GM23338 (cell line): ENCODE results near the gene KCNB1. TPM values are rescaled to one million over a fixed set of nuclear protein-coding genes. Genes with fewer than 3 reads are reported as not detected.

Experiments used
- ATAC-seq: fragments of 200-7000 bp; cut with Tn5 transposase; 3 replicates; pipeline ENCODE4 v1.9.1; 2020
- DNase-seq: peaks from one replicate; pipeline ENCODE4 v3.0.0-alpha.2; 2015; ENCODE audit warnings: low spot score
- H2AFZ ChIP-seq: fragments of 200-600 bp; sonication (generic); 2 replicates; pipeline ENCODE4 v1.8.0; 2016; ENCODE audit warnings: antibody characterized with exemption, mild to moderate bottlenecking, moderate library complexity
- H3F3A ChIP-seq: fragments of 200-600 bp; sonication (generic); replicated peaks from 2 replicates; pipeline ENCODE4 v1.8.0; 2017; ENCODE audit warnings: antibody characterized with exemption, mixed run types, low read depth
- H3K27ac ChIP-seq: fragments of 200-600 bp; sonication (generic); 2 replicates; pipeline ENCODE4 v1.6.1; 2016; ENCODE audit warnings: low read depth
- H3K27me3 ChIP-seq: fragments of 200-600 bp; sonication (generic); 2 replicates; pipeline ENCODE4 v1.8.0; 2016; ENCODE audit warnings: mild to moderate bottlenecking, mixed run types, moderate library complexity; ENCODE audit not compliant: insufficient read depth
- H3K36me3 ChIP-seq: fragments of 200-600 bp; sonication (generic); 2 replicates; pipeline ENCODE4 v1.8.0; 2016; ENCODE audit warnings: mild to moderate bottlenecking; ENCODE audit not compliant: insufficient read depth
- H3K4me1 ChIP-seq: fragments of 200-600 bp; sonication (generic); 2 replicates; pipeline ENCODE4 v1.8.0; 2016; ENCODE audit warnings: mild to moderate bottlenecking, moderate library complexity; ENCODE audit not compliant: insufficient read depth
- H3K4me2 ChIP-seq: fragments of 200-600 bp; sonication (generic); 2 replicates; pipeline ENCODE4 v1.7.1; 2017; ENCODE audit warnings: mixed run types
- H3K4me3 ChIP-seq: fragments of 200-600 bp; sonication (generic); 2 replicates; pipeline ENCODE4 v1.6.1; 2016; ENCODE audit warnings: mixed run types
- H3K79me2 ChIP-seq: fragments of 200-600 bp; sonication (generic); replicated peaks from 2 replicates; pipeline ENCODE4 v1.8.0; 2017; ENCODE audit warnings: mild to moderate bottlenecking; ENCODE audit not compliant: insufficient read depth
- H3K9me2 ChIP-seq: fragments of 200-600 bp; sonication (generic); 2 replicates; pipeline ENCODE4 v1.8.0; 2017; ENCODE audit not compliant: insufficient read depth
- H4K20me1 ChIP-seq: fragments of 200-600 bp; sonication (generic); replicated peaks from 2 replicates; pipeline ENCODE4 v1.8.0; 2017; ENCODE audit warnings: mild to moderate bottlenecking; ENCODE audit not compliant: insufficient read depth
- H3K27ac Mint-ChIP-seq: 2 replicates; pipeline ENCODE4 v1.8.0; 2020; ENCODE audit warnings: inconsistent platforms, mild to moderate bottlenecking, moderate library complexity, mixed read lengths
- H3K27me3 Mint-ChIP-seq: 3 replicates; pipeline ENCODE4 v1.8.0; 2022; ENCODE audit warnings: low read depth, mild to moderate bottlenecking, moderate library complexity, mixed read lengths, inconsistent platforms; ENCODE audit not compliant: insufficient read depth, poor library complexity
- H3K36me3 Mint-ChIP-seq: 3 replicates; pipeline ENCODE4 v1.8.0; 2021; ENCODE audit warnings: low read depth, mild to moderate bottlenecking, inconsistent platforms, moderate library complexity, mixed read lengths
- H3K4me1 Mint-ChIP-seq: 3 replicates; pipeline ENCODE4 v1.8.0; 2020; ENCODE audit warnings: mild to moderate bottlenecking, inconsistent platforms, mixed read lengths
- H3K4me3 Mint-ChIP-seq: 3 replicates; pipeline ENCODE4 v1.8.0; 2021; ENCODE audit warnings: moderate library complexity, mild to moderate bottlenecking, inconsistent platforms, mixed read lengths
- H3K9me3 Mint-ChIP-seq: 3 replicates; pipeline ENCODE4 v1.8.0; 2020; ENCODE audit warnings: moderate library complexity, mild to moderate bottlenecking, inconsistent platforms, mixed read lengths
- CTCF ChIP-seq, 2 experiments: fragments of 200-600 bp in 1 of 2; sonication (generic) in 1 of 2; conservative IDR thresholded peaks; 2 replicates each; pipeline versions ENCODE4 v1.5.1 to v1.6.1; 2016 to 2017; ENCODE audit warnings: antibody characterized with exemption in 2 of 2, low read depth in 2 of 2, mild to moderate bottlenecking in 2 of 2, moderate library complexity in 1 of 2
- ETS1 ChIP-seq: IDR thresholded peaks from 2 replicates; pipeline ENCODE4 v1.6.1; 2016; ENCODE audit warnings: antibody characterized with exemption
- EZH2 ChIP-seq: fragments of 200-600 bp; sonication (generic); IDR thresholded peaks from one replicate; pipeline ENCODE4 v1.8.0; 2017; ENCODE audit warnings: antibody characterized with exemption, mild to moderate bottlenecking, low read depth; ENCODE audit not compliant: unreplicated experiment
- EZH2phosphoT487 ChIP-seq: fragments of 200-600 bp; sonication (generic); IDR thresholded peaks from one replicate; pipeline ENCODE4 v1.8.1; 2018; ENCODE audit warnings: antibody characterized with exemption; ENCODE audit not compliant: unreplicated experiment
- JUNB ChIP-seq: IDR thresholded peaks from one replicate; pipeline ENCODE4 v1.6.1; 2016; ENCODE audit warnings: antibody characterized with exemption; ENCODE audit not compliant: unreplicated experiment
- NANOG ChIP-seq: IDR thresholded peaks from 2 replicates; pipeline ENCODE4 v1.6.1; 2016; ENCODE audit warnings: antibody characterized with exemption, borderline replicate concordance
- STAT1 ChIP-seq: IDR thresholded peaks from one replicate; pipeline ENCODE4 v1.6.1; 2016; ENCODE audit warnings: antibody characterized with exemption; ENCODE audit not compliant: unreplicated experiment
- ZNF114 ChIP-seq: fragments of 250-450 bp; sonication (Bioruptor Pico); IDR thresholded peaks from 2 replicates; pipeline ENCODE4 v1.5.0; 2020; ENCODE audit warnings: mild to moderate bottlenecking, moderate library complexity
- ZNF331 ChIP-seq: fragments of 250-450 bp; sonication (Bioruptor Pico); IDR thresholded peaks from 2 replicates; pipeline ENCODE4 v1.5.0; 2020; ENCODE audit warnings: low read depth, mild to moderate bottlenecking, moderate library complexity
- ZNF462 ChIP-seq: fragments of 250-450 bp; sonication (Bioruptor Pico); IDR thresholded peaks from 2 replicates; pipeline ENCODE4 v1.5.0; 2020; ENCODE audit warnings: mild to moderate bottlenecking, moderate library complexity
- polyA plus RNA-seq: library from polyadenylated mRNA; unstranded; fragments of >200 nt; fragmentation: Nextera tagmentation; extraction: Ambion mirVana; gene quantifications from 2 replicates; pipeline ENCODE4 v1.2.1, GENCODE V29; 2016
- total RNA-seq: library from RNA; depleted of rRNA; stranded (reverse); fragments of >200 nt; shearing (Covaris generic); gene quantifications from 2 replicates; pipeline ENCODE4 v1.2.3, GENCODE V29; 2014

KCNB1 gene
- total and polyA plus RNA-seq, 2 experiments from 2014 or later = 0.28 to 0.29 TPM

GRCh38 chr20:49424536-49424935, 57.9 kb downstream of the KCNB1 start:
- Mint-ChIP-seq H3K9me3 (no peaks in the 10 kb centered on the region), H3K36me3 (no peaks in the 10 kb centered on the region), H3K27ac (no peak overlapping the region), H3K27me3 (peaks cover 9% of the 10 kb centered on the region), H3K4me3 (no peak overlapping the region), H3K4me1 (no peaks in the 10 kb centered on the region)
- Histone ChIP-seq H3K9me2 (no peaks in the 10 kb centered on the region), H3K4me3 (no peak overlapping the region), H3K4me1 (no peaks in the 10 kb centered on the region), H2AFZ (no peak overlapping the region), H3K36me3 (no peaks in the 10 kb centered on the region), H3K4me2 (no peak overlapping the region), H3K79me2 (no peaks in the 10 kb centered on the region), H4K20me1 (no peaks in the 10 kb centered on the region), H3K27me3 (no peaks in the 10 kb centered on the region), H3F3A (no peaks in the 10 kb centered on the region), H3K27ac (no peak overlapping the region)
- ATAC-seq (no peak; the same call in 1 of the 3 replicates), DNase-seq (peak; percentile 54)
- no peak for TF ChIP-seq ZNF114 (CRISPR knock-in tag)
- TF ChIP-seq ETS1 = no peak
- no peak for TF ChIP-seq JUNB
- TF ChIP-seq STAT1 = no peak
- no peak for TF ChIP-seq EZH2phosphoT487
- TF ChIP-seq NANOG = no peak
- no peak for TF ChIP-seq EZH2
- TF ChIP-seq ZNF331 (CRISPR knock-in tag) = no peak
- TF ChIP-seq CTCF (conservative IDR thresholded peaks at IDR 0.05; ENCODE audit: low read depth in 2 of 2) = no peak
- TF ChIP-seq ZNF462 (CRISPR knock-in tag) = no peak
